GM21528 (cell line): ENCODE results near the gene OLIG1.

Experiments used
- ATAC-seq: cut with Tn5 transposase; IDR thresholded peaks from one replicate; pipeline ENCODE4 v1.9.1; 2021; ENCODE audit warnings: mild to moderate bottlenecking, moderate library complexity; ENCODE audit not compliant: unreplicated experiment, low FRiP score

OLIG1 gene

GRCh38 chr21:33030633-33031032 lies 39.3 kb upstream of the OLIG1 start:
- no peak for ATAC-seq

- ATAC-seq = no peak
These were observed 38.6 kb upstream of the OLIG1 start for GRCh38 chr21:33031152-33031911.

- no peak for ATAC-seq
These were observed 37.4 kb upstream of the OLIG1 start for GRCh38 chr21:33032434-33033047.

- ATAC-seq = no peak
These were observed 36.6 kb upstream of the OLIG1 start for GRCh38 chr21:33033094-33033951.

GRCh38 chr21:33033961-33034413 lies 36.0 kb upstream of the OLIG1 start:
- no peak for ATAC-seq

- no peak for ATAC-seq
These were observed 34.8 kb upstream of the OLIG1 start for GRCh38 chr21:33035147-33035546.

GRCh38 chr21:33036430-33037162 lies 33.3 kb upstream of the OLIG1 start:
- no peak for ATAC-seq

DNA sequence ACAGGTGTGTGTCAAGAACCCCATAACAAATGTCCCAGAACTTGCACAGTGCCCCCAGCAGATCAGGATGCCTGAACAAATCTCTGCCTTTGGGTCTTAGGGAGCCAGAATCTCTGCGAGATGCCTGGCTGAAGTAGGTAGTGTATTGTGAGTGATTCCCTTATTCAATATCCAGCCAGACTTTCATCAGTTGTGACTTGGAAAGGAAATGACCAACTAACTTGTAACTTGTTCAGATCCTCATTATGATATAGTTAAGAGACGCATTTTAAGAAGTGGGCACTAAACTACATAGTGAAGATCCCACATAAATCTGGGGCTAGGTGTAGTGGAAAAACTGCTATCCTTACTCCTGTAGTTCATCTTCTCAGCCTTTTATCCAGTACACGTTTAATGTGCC lies 32.4 kb upstream of the OLIG1 start:
- ATAC-seq = no peak

DNA sequence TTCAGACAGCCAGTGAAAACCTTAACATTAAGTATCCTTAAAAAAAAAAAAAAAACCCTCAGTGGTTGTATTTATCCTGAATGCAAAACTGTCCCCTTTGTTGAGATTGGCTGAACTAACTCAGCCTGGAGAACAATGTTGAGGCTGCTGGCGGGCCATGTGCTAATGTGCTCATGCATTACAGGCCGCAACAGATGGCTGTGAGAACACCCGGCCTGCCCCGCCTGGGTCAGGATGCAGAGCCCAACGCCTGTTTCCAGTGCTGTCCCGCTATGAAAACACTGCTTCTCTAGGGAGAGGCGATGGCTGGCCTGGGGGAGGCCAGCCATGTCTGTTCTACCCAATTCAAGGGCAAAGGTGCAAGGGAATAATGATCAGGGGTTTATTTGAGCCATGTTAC lies 30.4 kb upstream of the OLIG1 start:
- no peak for ATAC-seq

DNA sequence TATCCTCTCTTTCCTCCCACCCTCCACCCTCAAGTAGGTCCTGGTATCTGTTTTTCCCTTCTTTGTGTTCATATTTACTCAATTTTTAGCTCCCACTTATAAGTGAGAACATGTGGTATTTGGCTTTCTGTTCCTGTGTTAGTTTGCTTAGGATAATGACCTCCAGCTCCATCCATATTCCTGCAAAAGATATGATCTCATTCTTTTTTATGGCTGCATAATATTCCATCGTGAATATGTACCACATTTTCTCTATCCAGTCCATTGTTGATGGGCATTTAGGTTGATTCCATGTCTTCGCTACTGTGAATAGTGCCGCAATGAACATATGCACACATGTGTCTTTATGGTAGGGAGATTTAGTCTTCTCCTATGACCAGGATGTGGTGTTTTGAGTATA lies 29.7 kb upstream of the OLIG1 start:
- no peak for ATAC-seq

DNA sequence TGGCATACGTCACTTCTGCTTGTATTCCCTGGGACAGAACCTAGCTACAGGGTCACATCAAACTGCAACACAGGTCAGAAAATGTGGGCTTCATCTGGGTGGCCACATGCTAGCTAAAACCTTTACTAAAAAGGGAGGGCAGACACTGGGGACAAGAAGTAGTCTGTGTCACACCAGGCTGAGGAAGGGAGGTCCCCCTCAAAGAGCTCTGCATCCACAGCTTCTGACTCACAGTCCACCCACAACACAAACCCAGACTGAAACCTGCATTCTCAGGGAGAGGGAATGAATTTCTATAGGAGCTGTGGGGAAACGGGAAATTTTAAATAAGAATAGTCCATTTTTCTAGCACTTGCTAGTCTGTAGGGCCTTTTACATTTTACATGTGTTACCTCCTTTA lies 28.0 kb upstream of the OLIG1 start:
- ATAC-seq = no peak

- no peak for ATAC-seq
These were observed 27.1 kb upstream of the OLIG1 start for GRCh38 chr21:33042812-33043211.

DNA sequence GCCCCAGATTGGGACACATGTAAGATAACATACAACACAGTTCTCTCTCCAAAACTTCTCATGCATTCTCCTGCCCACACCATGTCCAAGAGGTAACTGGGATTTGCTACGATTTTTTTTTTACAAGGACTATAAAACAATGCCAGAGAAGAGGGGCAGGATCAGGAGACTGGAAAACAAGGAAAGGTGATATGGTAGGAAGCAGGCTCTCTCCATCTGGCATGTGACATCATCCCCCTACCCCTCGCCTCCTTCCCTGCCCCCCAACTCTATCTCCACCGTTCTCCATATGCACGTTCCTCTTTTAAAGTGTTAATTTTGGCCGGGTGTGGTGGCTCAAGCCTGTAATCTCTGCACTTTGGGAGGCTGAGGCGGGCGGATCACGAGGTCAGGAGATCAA lies 23.5 kb upstream of the OLIG1 start:
- ATAC-seq = no peak

DNA sequence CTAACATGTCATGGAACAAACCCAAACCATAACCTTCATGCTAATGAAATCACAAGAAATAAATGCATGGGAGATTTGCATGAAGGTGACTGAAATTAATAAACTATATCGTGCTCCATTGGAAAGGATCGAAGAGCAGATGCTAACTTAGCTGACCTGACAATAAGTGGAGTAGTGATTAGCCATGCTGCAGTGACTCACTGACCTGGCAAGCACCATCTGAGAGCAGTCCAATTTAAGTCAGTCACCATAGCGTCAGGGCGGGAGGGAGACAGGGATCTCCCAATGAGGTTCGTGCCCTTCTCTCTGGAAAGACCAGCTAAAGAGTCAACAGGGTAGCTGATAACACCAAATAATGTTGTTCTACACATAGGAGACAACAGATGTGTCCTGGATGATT lies 22.7 kb upstream of the OLIG1 start:
- no peak for ATAC-seq

DNA sequence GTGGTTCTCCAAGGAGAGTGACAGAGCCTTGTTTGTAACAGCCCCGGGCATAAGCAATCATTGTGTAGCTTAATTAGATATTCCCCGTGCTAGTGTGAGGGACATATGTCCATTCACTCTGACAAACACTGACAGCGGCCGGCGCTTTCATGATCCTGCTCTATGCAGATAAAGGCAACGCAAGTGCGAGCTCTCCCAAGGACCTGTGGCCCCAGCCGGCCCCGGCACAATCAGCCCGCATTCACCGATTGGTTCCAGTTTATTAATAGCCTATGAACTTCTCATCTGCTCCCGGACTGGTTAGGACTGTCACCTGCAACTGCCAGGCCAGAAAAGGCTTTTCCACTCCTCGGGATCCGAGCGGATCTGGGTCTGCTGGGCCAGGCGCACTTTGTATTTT lies 18.0 kb upstream of the OLIG1 start:
- no peak for ATAC-seq

DNA sequence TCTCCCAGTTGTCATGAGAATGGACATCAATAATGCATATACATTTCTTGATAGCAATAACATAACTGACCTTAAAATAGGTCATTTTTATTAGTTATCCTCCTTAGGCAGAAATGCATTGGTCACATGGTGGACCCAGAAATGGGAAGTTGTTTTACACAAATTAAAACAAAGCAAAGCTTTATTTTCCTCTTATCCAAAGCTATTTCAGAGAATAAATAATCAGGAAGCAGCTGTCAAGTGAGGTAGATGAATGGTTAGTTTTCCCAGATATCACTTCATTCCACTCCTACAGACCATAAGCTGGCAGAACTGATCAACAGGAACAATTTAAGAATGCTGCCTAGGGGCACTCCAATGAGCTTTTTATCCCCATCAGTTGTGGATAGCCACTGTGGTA lies 16.0 kb upstream of the OLIG1 start:
- no peak for ATAC-seq

GRCh38 chr21:33055991-33056390 lies 13.9 kb upstream of the OLIG1 start:
- ATAC-seq = no peak

DNA sequence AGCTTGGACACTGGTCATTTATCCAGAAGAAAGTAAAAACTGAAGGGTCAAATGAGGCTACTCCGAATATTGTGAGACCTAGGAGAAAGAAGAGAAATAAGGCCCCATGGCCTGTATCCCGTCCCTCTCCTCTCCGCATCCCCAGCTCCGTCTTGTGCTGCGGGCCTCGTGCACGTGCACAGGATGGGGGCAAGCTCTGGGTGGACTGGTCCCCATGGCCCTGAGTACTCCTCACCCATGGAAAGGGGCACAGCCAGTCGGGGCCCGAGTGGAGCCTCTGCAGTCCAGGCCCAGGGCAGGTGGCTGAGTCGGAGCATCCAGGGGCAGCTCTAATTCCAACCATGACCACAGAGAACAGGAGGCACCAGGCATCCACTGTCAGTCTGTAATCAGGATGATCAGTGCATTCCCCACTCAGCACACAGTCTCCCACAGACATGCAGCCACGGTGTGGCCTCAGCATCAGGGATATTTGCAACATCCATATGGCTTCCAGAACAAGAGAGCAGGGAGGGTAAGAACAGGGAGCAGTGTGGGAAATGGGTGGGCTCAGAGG lies 12.5 kb upstream of the OLIG1 start:
- no peak for ATAC-seq

- ATAC-seq = no peak
These were observed 11.4 kb upstream of the OLIG1 start for GRCh38 chr21:33058527-33058926.

DNA sequence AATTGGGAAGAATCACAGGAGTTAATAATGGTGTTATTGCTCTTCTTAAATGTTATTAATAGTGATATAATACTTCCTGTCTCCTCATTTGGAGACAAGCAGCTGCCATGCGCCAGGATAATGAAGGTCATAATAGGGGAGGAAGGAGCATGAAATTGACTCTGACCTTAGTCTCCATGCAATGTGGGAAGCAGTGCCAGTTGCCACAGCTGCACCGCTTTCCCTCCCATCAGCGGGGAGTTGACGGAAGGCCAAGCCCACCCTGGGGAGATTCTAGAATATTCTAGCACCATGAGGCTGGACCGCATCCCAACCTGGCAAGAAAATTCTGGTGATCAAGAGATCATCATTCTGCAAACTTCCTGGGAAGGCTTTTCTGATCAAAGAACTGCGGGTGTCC lies 11.0 kb upstream of the OLIG1 start:
- no peak for ATAC-seq
